MM.1S (cell line): ENCODE results near the gene CHCHD6.

Experiments used
- DNase-seq: peaks from one replicate; pipeline ENCODE4 v3.0.0-alpha.2; 2015
- H2AFZ ChIP-seq: fragments of 300-600 bp; sonication (generic); 2 replicates; pipeline ENCODE4 v1.6.0; 2016; ENCODE audit warnings: antibody characterized with exemption, low read length
- H3F3A ChIP-seq: fragments of 300-600 bp; sonication (generic); 2 replicates; pipeline ENCODE4 v1.6.1; 2016; ENCODE audit warnings: mild to moderate bottlenecking, antibody characterized with exemption, low read length, moderate library complexity, mixed read lengths; ENCODE audit not compliant: insufficient read depth
- H3K27ac ChIP-seq: fragments of 300-600 bp; sonication (generic); 2 replicates; pipeline ENCODE4 v1.5.1; 2016; ENCODE audit warnings: mild to moderate bottlenecking, low read length
- H3K27me3 ChIP-seq: fragments of 300-600 bp; sonication (generic); replicated peaks from 2 replicates; pipeline ENCODE4 v1.6.0; 2016; ENCODE audit warnings: low read length; ENCODE audit not compliant: insufficient read depth
- H3K36me3 ChIP-seq: fragments of 300-600 bp; sonication (generic); replicated peaks from 2 replicates; pipeline ENCODE4 v1.6.1; 2016; ENCODE audit warnings: mild to moderate bottlenecking, low read length, mixed read lengths; ENCODE audit not compliant: insufficient read depth
- H3K4me1 ChIP-seq: fragments of 300-600 bp; sonication (generic); 2 replicates; pipeline ENCODE4 v1.6.1; 2016; ENCODE audit warnings: low read length, mixed read lengths
- H3K4me2 ChIP-seq: fragments of 300-600 bp; sonication (generic); 2 replicates; pipeline ENCODE4 v1.6.0; 2016; ENCODE audit warnings: low read depth, low read length
- H3K4me3 ChIP-seq: fragments of 300-600 bp; sonication (generic); 2 replicates; pipeline ENCODE4 v1.5.1; 2016; ENCODE audit warnings: low read length, mixed read lengths
- H3K79me2 ChIP-seq: fragments of 300-600 bp; sonication (generic); 2 replicates; pipeline ENCODE4 v1.6.1; 2016; ENCODE audit warnings: mixed run types, low read length, mixed read lengths
- H3K9ac ChIP-seq: fragments of 300-600 bp; sonication (generic); 2 replicates; pipeline ENCODE4 v1.6.1; 2016; ENCODE audit warnings: low read length, mixed read lengths
- H3K9me2 ChIP-seq: fragments of 300-600 bp; sonication (generic); replicated peaks from 2 replicates; pipeline ENCODE4 v1.6.1; 2016; ENCODE audit warnings: mild to moderate bottlenecking, low read length, mixed read lengths; ENCODE audit not compliant: insufficient read depth
- H3K9me3 ChIP-seq: fragments of 300-600 bp; sonication (generic); replicated peaks from 2 replicates; pipeline ENCODE4 v1.6.1; 2016; ENCODE audit warnings: mild to moderate bottlenecking, low read length, mixed read lengths; ENCODE audit not compliant: insufficient read depth
- H4K20me1 ChIP-seq: fragments of 300-600 bp; sonication (generic); 2 replicates; pipeline ENCODE4 v1.6.1; 2016; ENCODE audit warnings: mild to moderate bottlenecking, low read length, moderate library complexity, mixed read lengths; ENCODE audit not compliant: insufficient read depth
- CTCF ChIP-seq: fragments of 300-600 bp; sonication (generic); IDR thresholded peaks from 2 replicates; pipeline ENCODE4 v1.5.1; 2016; ENCODE audit warnings: antibody characterized with exemption, low read length, mixed read lengths
- EZH2 ChIP-seq: fragments of 300-600 bp; sonication (generic); optimal IDR thresholded peaks from 2 replicates; pipeline ENCODE3; 2017; ENCODE audit warnings: low read depth, mild to moderate bottlenecking, antibody characterized with exemption, low read length, mixed read lengths
- EZH2phosphoT487 ChIP-seq: fragments of 300-600 bp; sonication (generic); IDR thresholded peaks from 2 replicates; pipeline ENCODE4 v1.6.1; 2018; ENCODE audit warnings: antibody characterized with exemption, low read length

Gene CHCHD6

GRCh38 chr3:126693921-126694320 lies 10.1 kb upstream of the CHCHD6 start:
- no peak overlapping the region for H2AFZ ChIP-seq
- TF ChIP-seq CTCF (no peak), EZH2phosphoT487 (no peak), EZH2 (no peak)
- no peaks in the 10 kb centered on the region for H3K36me3 ChIP-seq
- no peaks in the 10 kb centered on the region for H3K9me2 ChIP-seq
- H3K9ac ChIP-seq = no peak overlapping the region
- H3K4me2 ChIP-seq = no peak overlapping the region
- no peaks in the 10 kb centered on the region for H3K4me1 ChIP-seq
- no peak for DNase-seq
- no peaks in the 10 kb centered on the region for H3K79me2 ChIP-seq
- H3K9me3 ChIP-seq = no peaks in the 10 kb centered on the region
- no peak overlapping the region for H3K4me3 ChIP-seq
- no peaks in the 10 kb centered on the region for H4K20me1 ChIP-seq
- H3K27ac ChIP-seq = no peak overlapping the region
- H3K27me3 ChIP-seq = no peaks in the 10 kb centered on the region
- H3F3A ChIP-seq = no peaks in the 10 kb centered on the region

- no peak for DNase-seq
- TF ChIP-seq EZH2 (no peak), EZH2phosphoT487 (no peak), CTCF (no peak)
- no peak overlapping the region for H3K27ac ChIP-seq
- H3K36me3 ChIP-seq = no peaks in the 10 kb centered on the region
- H3K9me3 ChIP-seq = no peaks in the 10 kb centered on the region
- no peak overlapping the region for H3K9ac ChIP-seq
- no peaks in the 10 kb centered on the region for H4K20me1 ChIP-seq
- H3K4me1 ChIP-seq = no peaks in the 10 kb centered on the region
- H3K4me3 ChIP-seq = no peak overlapping the region
- H3F3A ChIP-seq = no peaks in the 10 kb centered on the region
- no peak overlapping the region for H3K4me2 ChIP-seq
- no peaks in the 10 kb centered on the region for H3K79me2 ChIP-seq
- no peaks in the 10 kb centered on the region for H3K27me3 ChIP-seq
- H2AFZ ChIP-seq = no peak overlapping the region
- H3K9me2 ChIP-seq = no peaks in the 10 kb centered on the region
Measured at GRCh38 chr3:126696701-126697267, 7.3 kb upstream of the CHCHD6 start.

- Histone ChIP-seq H3K27ac (no peak overlapping the region), H3K9me2 (no peaks in the 10 kb centered on the region), H3K9ac (no peak overlapping the region), H3K4me1 (no peaks in the 10 kb centered on the region; the same call in 1 of the 2 replicates), H3K79me2 (no peaks in the 10 kb centered on the region), H3F3A (no peaks in the 10 kb centered on the region), H3K4me3 (no peak overlapping the region), H3K27me3 (no peaks in the 10 kb centered on the region), H3K9me3 (no peaks in the 10 kb centered on the region), H3K36me3 (no peaks in the 10 kb centered on the region), H3K4me2 (no peak overlapping the region), H4K20me1 (no peaks in the 10 kb centered on the region), H2AFZ (no peak overlapping the region)
- no peak for DNase-seq
- TF ChIP-seq EZH2phosphoT487 (no peak), CTCF (no peak), EZH2 (no peak)
Measured at GRCh38 chr3:126699011-126699410, 5.0 kb upstream of the CHCHD6 start.
